HEK293 (cell line): Measurements from ENCODE around the gene AOC3.

Source experiments
- CTCF ChIA-PET: fragments of 350-600 bp; formaldehyde crosslinking; extraction: SDS; loops from one replicate; lab custom pipeline; 2021; ENCODE audit warnings: antibody characterized with exemption; lab: Yijun Ruan, JAX
- POLR2A ChIA-PET: fragments of 300-600 bp; formaldehyde crosslinking; extraction: SDS; loops from one replicate; lab custom pipeline; 2020; ENCODE audit warnings: antibody characterized with exemption, inconsistent platforms; lab: Yijun Ruan, JAX
- H3K27ac ChIP-seq: fragments of 200-500 bp; sonication (Bioruptor generic); 2 replicates; pipeline ENCODE4 v1.5.1; 2014; ENCODE audit warnings: low read depth, low read length, control low read depth, inconsistent platforms; ENCODE audit errors: extremely low read depth
- H3K36me3 ChIP-seq, 2 experiments: fragments of 200-500 bp in 1 of 2; sonication (Bioruptor generic) in 1 of 2; 1 replicate in 1 of 2; 2 replicates in 1 of 2; pipeline ENCODE4 v1.5.1; 2014 to 2017; ENCODE audit warnings: inconsistent platforms in 2 of 2, low read length in 2 of 2; ENCODE audit not compliant: control insufficient read depth in 2 of 2, insufficient read depth in 1 of 2
- H3K4me1 ChIP-seq: fragments of 200-500 bp; sonication (Bioruptor generic); 2 replicates; pipeline ENCODE4 v1.5.1; 2014; ENCODE audit warnings: mild to moderate bottlenecking, low read length, inconsistent platforms; ENCODE audit not compliant: control insufficient read depth, insufficient read depth
- H3K4me3 ChIP-seq: 2 replicates; pipeline ENCODE4 v1.5.1; 2011; ENCODE audit warnings: low read depth, mild to moderate bottlenecking, control low read depth, low read length, moderate library complexity
- H3K9me3 ChIP-seq: fragments of 200-500 bp; sonication (Bioruptor generic); 2 replicates; pipeline ENCODE4 v1.5.1; 2014; ENCODE audit warnings: low read depth, low read length, inconsistent platforms; ENCODE audit not compliant: control insufficient read depth, insufficient read depth
- FEZF1 ChIP-seq: fragments of 450-650 bp; formaldehyde crosslinking; IDR thresholded peaks from 2 replicates; pipeline ENCODE4 v1.5.1; 2016; ENCODE audit warnings: missing biosample characterization, missing genetic modification characterization
- HOXC10 ChIP-seq: sonication (generic); formaldehyde crosslinking; IDR thresholded peaks from 2 replicates; pipeline ENCODE4 v1.8.1; 2023; ENCODE audit warnings: mild to moderate bottlenecking, missing genetic modification reagents
- PRDM1 ChIP-seq: fragments of 450-650 bp; formaldehyde crosslinking; IDR thresholded peaks from 2 replicates; pipeline ENCODE4; 2016; ENCODE audit warnings: missing biosample characterization, missing genetic modification characterization
- PRDM10 ChIP-seq: fragments of 450-650 bp; formaldehyde crosslinking; IDR thresholded peaks from 2 replicates; pipeline ENCODE4 v1.5.1; 2016; ENCODE audit warnings: missing biosample characterization, missing genetic modification characterization
- SP7 ChIP-seq: fragments of 450-650 bp; formaldehyde crosslinking; IDR thresholded peaks from 2 replicates; pipeline ENCODE4 v1.5.1; 2016; ENCODE audit warnings: missing biosample characterization, missing genetic modification characterization
- ZBTB21 ChIP-seq: fragments of 450-650 bp; formaldehyde crosslinking; IDR thresholded peaks from 2 replicates; pipeline ENCODE4 v1.5.1; 2017; ENCODE audit warnings: missing biosample characterization, missing genetic modification characterization
- ZNF324 ChIP-seq: fragments of 450-650 bp; formaldehyde crosslinking; IDR thresholded peaks from 2 replicates; pipeline ENCODE4 v1.5.1; 2016; ENCODE audit warnings: missing biosample characterization, missing genetic modification characterization
- ZNF549 ChIP-seq: fragments of 450-650 bp; IDR thresholded peaks from 2 replicates; pipeline ENCODE4 v1.5.1; 2018; ENCODE audit warnings: missing biosample characterization, missing genetic modification characterization, mild to moderate bottlenecking, inconsistent platforms, moderate library complexity
- ZNF629 ChIP-seq: fragments of 450-650 bp; formaldehyde crosslinking; IDR thresholded peaks from 2 replicates; pipeline ENCODE4 v1.5.1; 2017; ENCODE audit warnings: missing biosample characterization, missing genetic modification characterization
- ZNF660 ChIP-seq: fragments of 450-650 bp; IDR thresholded peaks from 2 replicates; pipeline ENCODE4 v1.5.1; 2018; ENCODE audit warnings: missing biosample characterization, mild to moderate bottlenecking, missing genetic modification characterization
- ZNF692 ChIP-seq: fragments of 450-650 bp; formaldehyde crosslinking; IDR thresholded peaks from 2 replicates; pipeline ENCODE4 v1.5.1; 2016; ENCODE audit warnings: missing biosample characterization, missing genetic modification characterization
- TF ChIP-seq, protein P1 (sequence below): fragments of 450-650 bp; formaldehyde crosslinking; IDR thresholded peaks from 2 replicates; pipeline ENCODE4 v1.5.1; 2016; ENCODE audit warnings: missing biosample characterization, missing genetic modification characterization, low read depth
- TF ChIP-seq, protein P2 (sequence below): fragments of 450-650 bp; formaldehyde crosslinking; conservative IDR thresholded peaks from 2 replicates; pipeline ENCODE4 v1.5.1; 2016; ENCODE audit warnings: low read depth, missing biosample characterization, missing genetic modification characterization

AOC3 gene

GRCh38 chr17:42814633-42815399 is 36.2 kb upstream of the AOC3 start:
- Histone ChIP-seq H3K4me3 (no peak overlapping the region), H3K36me3 (peaks cover 92 to 93% of the 10 kb centered on the region in 2 experiments), H3K9me3 (no peaks in the 10 kb centered on the region), H3K27ac (no peak overlapping the region; the same call in 1 of the 2 replicates), H3K4me1 (no peaks in the 10 kb centered on the region; the same call in 1 of the 2 replicates)
- POLR2A ChIA-PET = interaction anchor here (0.8 to 2.5 kb wide), 4 partner anchors 9 to 183 kb away, joined by 3 to 17 read pairs (median 7); partner anchors contain the start of genes BECN1, PSME3 and RPL27
- CTCF ChIA-PET = interaction anchor here (1.1 to 2.6 kb wide), 5 partner anchors 10 to 28 kb away, joined by 3 to 20 read pairs (median 4); partner anchors contain the start of gene BECN1
- TF ChIP-seq FEZF1 (tag by site-specific recombination) (peak; percentile 44; the same call in 1 of the 2 replicates), ZNF692 (tag by site-specific recombination) (peak; percentile 50; the same call in 1 of the 2 replicates), ZNF629 (tag by site-specific recombination) (peak; percentile 73), ZNF549 (no peak), ZNF660 (tag by site-specific recombination) (peak; percentile 80), PRDM1 (peak; percentile 82), PRDM10 (tag by site-specific recombination) (peak; percentile 38), ZBTB21 (tag by site-specific recombination) (peak; percentile 78), SP7 (peak; percentile 46; the same call in 1 of the 2 replicates), HOXC10 (CRISPR knock-in tag) (no peak), ZNF324 (tag by site-specific recombination) (no peak)
- TF ChIP-seq, protein P1, sequence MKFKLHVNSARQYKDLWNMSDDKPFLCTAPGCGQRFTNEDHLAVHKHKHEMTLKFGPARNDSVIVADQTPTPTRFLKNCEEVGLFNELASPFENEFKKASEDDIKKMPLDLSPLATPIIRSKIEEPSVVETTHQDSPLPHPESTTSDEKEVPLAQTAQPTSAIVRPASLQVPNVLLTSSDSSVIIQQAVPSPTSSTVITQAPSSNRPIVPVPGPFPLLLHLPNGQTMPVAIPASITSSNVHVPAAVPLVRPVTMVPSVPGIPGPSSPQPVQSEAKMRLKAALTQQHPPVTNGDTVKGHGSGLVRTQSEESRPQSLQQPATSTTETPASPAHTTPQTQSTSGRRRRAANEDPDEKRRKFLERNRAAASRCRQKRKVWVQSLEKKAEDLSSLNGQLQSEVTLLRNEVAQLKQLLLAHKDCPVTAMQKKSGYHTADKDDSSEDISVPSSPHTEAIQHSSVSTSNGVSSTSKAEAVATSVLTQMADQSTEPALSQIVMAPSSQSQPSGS (tag by site-specific recombination) = peak; percentile 77
- TF ChIP-seq, protein P2, sequence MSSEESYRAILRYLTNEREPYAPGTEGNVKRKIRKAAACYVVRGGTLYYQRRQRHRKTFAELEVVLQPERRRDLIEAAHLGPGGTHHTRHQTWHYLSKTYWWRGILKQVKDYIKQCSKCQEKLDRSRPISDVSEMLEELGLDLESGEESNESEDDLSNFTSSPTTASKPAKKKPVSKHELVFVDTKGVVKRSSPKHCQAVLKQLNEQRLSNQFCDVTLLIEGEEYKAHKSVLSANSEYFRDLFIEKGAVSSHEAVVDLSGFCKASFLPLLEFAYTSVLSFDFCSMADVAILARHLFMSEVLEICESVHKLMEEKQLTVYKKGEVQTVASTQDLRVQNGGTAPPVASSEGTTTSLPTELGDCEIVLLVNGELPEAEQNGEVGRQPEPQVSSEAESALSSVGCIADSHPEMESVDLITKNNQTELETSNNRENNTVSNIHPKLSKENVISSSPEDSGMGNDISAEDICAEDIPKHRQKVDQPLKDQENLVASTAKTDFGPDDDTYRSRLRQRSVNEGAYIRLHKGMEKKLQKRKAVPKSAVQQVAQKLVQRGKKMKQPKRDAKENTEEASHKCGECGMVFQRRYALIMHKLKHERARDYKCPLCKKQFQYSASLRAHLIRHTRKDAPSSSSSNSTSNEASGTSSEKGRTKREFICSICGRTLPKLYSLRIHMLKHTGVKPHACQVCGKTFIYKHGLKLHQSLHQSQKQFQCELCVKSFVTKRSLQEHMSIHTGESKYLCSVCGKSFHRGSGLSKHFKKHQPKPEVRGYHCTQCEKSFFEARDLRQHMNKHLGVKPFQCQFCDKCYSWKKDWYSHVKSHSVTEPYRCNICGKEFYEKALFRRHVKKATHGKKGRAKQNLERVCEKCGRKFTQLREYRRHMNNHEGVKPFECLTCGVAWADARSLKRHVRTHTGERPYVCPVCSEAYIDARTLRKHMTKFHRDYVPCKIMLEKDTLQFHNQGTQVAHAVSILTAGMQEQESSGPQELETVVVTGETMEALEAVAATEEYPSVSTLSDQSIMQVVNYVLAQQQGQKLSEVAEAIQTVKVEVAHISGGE (tag by site-specific recombination) = no peak
